IgD-negative memory B cell (primary cell): ENCODE results near the gene EHD4. TPM values are rescaled to one million over a fixed set of nuclear protein-coding genes. Genes with fewer than 3 reads are reported as not detected.

Source experiments
- H3K27ac Mint-ChIP-seq, 3 donors: one replicate each; pipeline ENCODE4 v1.8.0; 2020 to 2022; ENCODE audit warnings: mild to moderate bottlenecking in 3 of 3, mixed read lengths in 3 of 3, moderate library complexity in 1 of 3
- H3K27me3 Mint-ChIP-seq: one replicate; pipeline ENCODE4 v1.8.0; 2021; ENCODE audit warnings: mixed read lengths
- H3K36me3 Mint-ChIP-seq: one replicate; pipeline ENCODE4 v1.8.0; 2020; ENCODE audit warnings: mild to moderate bottlenecking, mixed read lengths
- H3K4me1 Mint-ChIP-seq, 3 donors: one replicate each; pipeline ENCODE4 v1.8.0; 2020 to 2022; ENCODE audit warnings: mixed read lengths in 3 of 3, mild to moderate bottlenecking in 1 of 3
- H3K4me3 Mint-ChIP-seq, 4 donors: one replicate each; pipeline ENCODE4 v1.8.0; 2020 to 2022; ENCODE audit warnings: mild to moderate bottlenecking in 4 of 4, mixed read lengths in 4 of 4, moderate library complexity in 3 of 4
- H3K9me3 Mint-ChIP-seq, 3 donors: one replicate each; pipeline ENCODE4 v1.8.0; 2020 to 2021; ENCODE audit warnings: mixed read lengths in 3 of 3, mild to moderate bottlenecking in 1 of 3
- polyA plus RNA-seq: library from polyadenylated mRNA; unstranded; fragments of 300-500 nt; fragmentation: Illumina TruSeq; gene quantifications from one replicate; pipeline ENCODE4 v1.2.3, GENCODE V29; 2021

The EHD4 gene
- polyA plus RNA-seq, 1 donor from 2014 or later, result 3.8 TPM

DNA sequence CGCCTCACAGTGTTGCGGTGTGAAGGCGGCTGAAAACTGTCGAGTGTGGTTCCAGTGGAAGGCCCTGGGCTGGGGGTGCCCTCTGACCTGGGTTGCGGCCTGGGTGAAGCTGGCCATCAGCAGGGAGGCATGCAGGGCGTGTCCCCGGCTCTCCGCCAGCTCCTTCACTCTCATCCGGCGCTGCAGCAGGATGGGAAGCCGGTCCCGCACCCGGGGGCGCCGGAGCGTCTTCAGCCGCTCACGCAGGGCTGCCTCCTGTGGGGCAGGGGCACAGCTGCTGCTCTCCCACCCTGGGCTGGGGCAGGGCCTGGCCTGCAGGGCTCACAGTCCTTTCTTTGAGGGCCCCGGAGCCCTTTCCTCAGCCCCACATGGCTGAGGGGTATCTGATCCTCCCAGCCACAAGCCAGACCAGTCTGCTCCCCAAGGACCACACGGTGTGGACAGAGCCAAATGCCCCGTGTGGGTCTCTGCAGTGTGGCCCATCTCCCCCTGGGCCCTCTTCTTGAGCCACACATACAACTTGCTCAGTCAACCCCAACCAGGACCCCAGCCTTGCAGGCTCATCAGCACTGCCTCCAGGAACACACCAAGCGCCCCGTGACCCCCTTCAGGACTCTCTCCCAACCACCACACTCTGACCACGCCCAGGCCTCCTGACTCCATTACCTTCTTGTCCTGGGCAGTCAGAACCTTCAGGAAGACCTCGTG, 105.3 kb downstream of the EHD4 start:
- Mint-ChIP-seq H3K4me1 (peaks cover 0 to 4% (median 0%) of the 10 kb centered on the region in 3 donors), H3K36me3 (no peaks in the 10 kb centered on the region), H3K9me3 (no peaks in the 10 kb centered on the region), H3K4me3 (no peak overlapping the region), H3K27me3 (peaks cover 3% of the 10 kb centered on the region), H3K27ac (no peak overlapping the region)

DNA sequence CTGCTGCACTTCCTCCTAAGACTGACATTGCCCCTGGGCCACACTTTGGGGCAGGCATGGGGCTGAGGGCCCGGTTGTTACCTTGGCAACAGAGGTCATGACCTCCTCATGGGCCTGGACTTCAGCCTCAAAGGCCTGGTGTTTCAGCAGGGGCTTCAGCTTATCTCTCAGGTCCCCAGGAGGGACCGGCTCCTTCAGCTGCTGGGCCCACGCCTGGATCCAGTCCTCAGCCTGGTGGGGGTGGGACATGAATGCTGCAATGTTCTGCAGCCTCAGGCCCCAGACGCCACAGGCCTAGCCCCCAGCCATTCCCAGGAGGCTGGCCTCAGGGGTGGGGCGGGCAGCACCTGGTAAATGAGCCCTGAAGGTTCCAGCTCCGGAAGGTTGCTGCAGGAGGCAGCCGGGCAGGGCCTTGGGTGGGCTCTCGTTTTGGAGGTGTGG, 106.1 kb downstream of the EHD4 start:
- no peak overlapping the region for H3K4me3 Mint-ChIP-seq
- no peak overlapping the region for H3K27ac Mint-ChIP-seq
- peaks cover 3% of the 10 kb centered on the region for H3K27me3 Mint-ChIP-seq
- H3K9me3 Mint-ChIP-seq, result no peaks in the 10 kb centered on the region
- H3K4me1 Mint-ChIP-seq, result peaks cover 0 to 4% (median 0%) of the 10 kb centered on the region in 3 donors
- H3K36me3 Mint-ChIP-seq, result no peaks in the 10 kb centered on the region

DNA sequence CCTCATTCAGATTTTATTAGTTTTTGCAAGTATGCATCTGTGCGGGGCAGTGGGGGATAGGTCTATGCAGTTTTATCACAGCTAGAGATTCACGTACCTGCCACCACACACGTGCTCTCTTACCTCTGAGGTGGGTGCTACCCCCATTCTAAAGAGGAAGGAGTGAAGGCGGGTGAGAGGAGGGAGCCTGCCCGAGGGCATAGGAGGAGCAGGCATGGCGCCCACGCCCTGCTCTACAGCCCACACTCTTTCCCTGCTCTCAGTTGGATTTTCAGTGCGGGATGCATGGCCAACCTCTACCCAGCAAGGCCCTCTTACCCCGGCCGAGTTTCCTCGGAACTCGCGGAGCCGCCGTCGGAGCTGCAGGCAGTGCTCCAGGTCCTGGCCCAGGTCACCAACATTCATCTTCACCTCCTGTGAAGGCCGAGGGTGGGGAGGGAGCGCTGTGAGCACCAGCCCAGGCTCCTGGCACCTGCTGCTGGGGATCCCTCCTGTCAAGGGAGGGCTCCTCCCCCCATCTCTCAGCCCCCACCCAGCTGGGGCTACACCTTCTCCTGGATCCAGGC, 106.8 kb downstream of the EHD4 start:
- peaks cover 3% of the 10 kb centered on the region for H3K27me3 Mint-ChIP-seq
- H3K4me1 Mint-ChIP-seq, result peaks cover 0 to 4% (median 0%) of the 10 kb centered on the region in 3 donors
- H3K27ac Mint-ChIP-seq, result no peak overlapping the region
- no peaks in the 10 kb centered on the region for H3K36me3 Mint-ChIP-seq
- H3K4me3 Mint-ChIP-seq, result no peak overlapping the region
- no peaks in the 10 kb centered on the region for H3K9me3 Mint-ChIP-seq

DNA sequence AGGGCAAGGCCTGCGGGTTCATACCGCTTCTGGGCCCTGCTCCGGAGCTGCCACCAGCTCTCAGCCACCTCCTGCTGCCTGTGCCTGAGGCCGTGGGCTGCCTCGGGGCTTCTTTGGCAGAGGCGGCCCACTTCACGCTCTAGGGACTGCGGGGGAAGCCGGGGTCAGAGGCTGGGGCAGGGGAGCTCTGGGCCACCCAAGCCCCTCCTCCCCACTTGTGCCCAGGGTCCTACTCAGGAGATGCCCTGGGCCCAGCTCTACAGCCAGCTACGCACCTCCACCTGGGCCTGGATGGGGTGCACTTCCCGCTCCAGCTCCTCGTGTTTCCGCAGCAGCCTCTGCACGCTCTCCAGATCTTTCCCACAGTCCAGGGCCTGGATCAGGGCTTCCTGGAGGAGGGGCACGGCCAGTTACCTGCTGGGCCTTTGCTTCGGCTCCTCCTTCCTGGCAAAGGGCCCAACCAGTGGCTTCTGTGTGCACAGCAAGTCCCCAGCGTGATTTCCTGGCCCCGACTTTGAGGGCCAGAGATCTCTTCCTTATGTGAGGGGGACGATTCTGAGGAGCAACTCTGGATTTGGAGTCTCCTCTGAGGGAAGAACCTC, 109.7 kb downstream of the EHD4 start:
- H3K36me3 Mint-ChIP-seq, result no peaks in the 10 kb centered on the region
- no peaks in the 10 kb centered on the region for H3K4me1 Mint-ChIP-seq
- peaks cover 7% of the 10 kb centered on the region for H3K27me3 Mint-ChIP-seq
- peak overlapping the region in 1 of 4 donors; percentile 56 for H3K4me3 Mint-ChIP-seq
- no peaks in the 10 kb centered on the region for H3K9me3 Mint-ChIP-seq
- no peak overlapping the region for H3K27ac Mint-ChIP-seq

DNA sequence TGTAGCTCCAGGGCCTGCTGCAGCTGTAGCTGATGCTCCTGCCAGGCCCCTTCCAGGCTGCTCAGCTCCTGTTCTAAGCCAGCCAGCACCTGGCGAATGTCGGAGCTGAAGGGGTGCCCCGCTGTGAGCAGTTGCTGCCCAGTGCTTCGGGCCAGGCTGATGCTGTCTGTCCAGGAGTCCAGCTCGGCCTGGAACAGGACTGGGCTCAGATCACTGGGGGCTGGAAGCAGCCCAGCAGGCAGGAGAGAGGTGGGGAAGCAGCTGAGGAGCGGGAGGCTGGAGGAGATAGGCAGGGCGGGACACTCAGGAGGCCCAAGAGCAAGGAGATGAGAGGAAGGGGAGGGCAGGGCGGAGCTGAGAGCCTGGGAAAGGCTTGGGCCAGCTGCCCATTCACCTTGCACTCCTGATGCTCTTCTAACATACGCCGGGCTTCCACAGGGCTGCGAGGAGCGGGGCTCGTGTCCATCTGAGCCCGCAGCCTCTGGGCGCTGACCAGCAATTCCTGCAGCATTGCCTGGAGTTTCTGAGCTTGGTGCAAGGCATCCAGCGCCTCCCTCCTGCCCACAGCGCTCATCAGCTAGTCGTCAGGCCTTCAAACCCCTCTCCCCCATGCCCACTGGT, 110.5 kb downstream of the EHD4 start:
- no peaks in the 10 kb centered on the region for H3K4me1 Mint-ChIP-seq
- no peaks in the 10 kb centered on the region for H3K9me3 Mint-ChIP-seq
- H3K27ac Mint-ChIP-seq, result no peak overlapping the region
- no peak overlapping the region for H3K4me3 Mint-ChIP-seq
- H3K36me3 Mint-ChIP-seq, result no peaks in the 10 kb centered on the region
- H3K27me3 Mint-ChIP-seq, result peaks cover 7% of the 10 kb centered on the region

DNA sequence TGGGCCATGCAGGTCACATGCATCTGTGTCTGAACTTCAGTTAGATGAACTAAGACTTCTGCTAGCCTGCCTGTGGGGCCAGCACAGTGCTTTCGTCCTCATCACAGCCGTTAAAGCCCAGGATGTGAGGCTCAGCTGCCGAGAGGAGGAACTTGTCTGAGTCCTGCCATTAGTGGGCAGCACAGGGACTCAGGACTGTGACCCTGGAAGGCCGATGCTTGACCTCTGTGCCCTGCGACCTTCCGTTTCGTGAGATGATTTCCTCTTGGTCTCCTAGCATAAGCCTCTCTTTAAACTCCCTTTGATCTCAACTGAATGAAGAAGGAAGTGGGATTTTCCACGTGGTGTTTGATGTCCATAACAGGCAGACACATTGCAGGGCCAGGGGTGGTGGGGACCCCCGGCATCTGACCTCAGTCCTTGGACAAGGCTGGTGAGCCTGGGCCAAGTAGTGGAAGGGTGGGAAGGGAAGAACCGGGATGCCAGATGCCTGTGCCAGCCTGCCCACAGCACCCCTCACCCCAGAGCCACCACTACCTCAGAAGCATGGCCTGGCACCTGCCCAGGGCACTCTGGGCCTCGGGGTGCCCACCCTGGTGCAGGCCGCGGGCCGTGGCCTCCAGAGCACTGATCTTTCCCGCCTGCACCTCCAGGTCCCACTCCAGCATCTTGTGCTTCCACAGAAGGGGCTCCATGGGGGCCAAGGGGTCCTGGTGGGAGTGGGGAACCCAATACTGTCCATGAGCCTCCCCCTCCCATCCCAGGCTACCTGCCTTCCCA, 112.1 kb downstream of the EHD4 start:
- H3K27me3 Mint-ChIP-seq, result peaks cover 7% of the 10 kb centered on the region
- no peaks in the 10 kb centered on the region for H3K36me3 Mint-ChIP-seq
- H3K4me1 Mint-ChIP-seq, result no peaks in the 10 kb centered on the region
- H3K4me3 Mint-ChIP-seq, result no peak overlapping the region
- H3K9me3 Mint-ChIP-seq, result no peaks in the 10 kb centered on the region
- no peak overlapping the region for H3K27ac Mint-ChIP-seq

DNA sequence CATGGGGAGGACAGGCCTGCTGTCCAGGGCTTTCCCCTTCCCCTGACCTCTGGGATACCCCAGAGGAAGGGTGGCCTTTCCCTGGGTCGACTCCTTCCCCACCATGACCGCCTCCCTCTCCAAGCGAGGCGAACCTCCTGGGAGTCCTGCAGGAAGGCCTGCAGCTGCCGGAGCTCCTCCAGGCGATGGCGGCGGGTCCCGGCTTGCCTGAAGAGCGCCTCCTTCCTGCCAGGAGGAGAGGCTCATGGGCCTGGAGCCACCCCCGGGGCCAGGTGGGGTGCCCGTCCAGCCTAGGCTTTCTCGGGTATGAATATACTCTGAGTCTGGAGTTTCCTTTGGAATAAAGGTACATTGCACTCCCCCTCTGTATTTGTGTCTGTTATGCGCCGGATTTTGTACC, 113.6 kb downstream of the EHD4 start:
- H3K9me3 Mint-ChIP-seq, result no peaks in the 10 kb centered on the region
- no peak overlapping the region for H3K27ac Mint-ChIP-seq
- H3K27me3 Mint-ChIP-seq, result peaks cover 4% of the 10 kb centered on the region
- H3K4me3 Mint-ChIP-seq, result no peak overlapping the region
- no peaks in the 10 kb centered on the region for H3K36me3 Mint-ChIP-seq
- H3K4me1 Mint-ChIP-seq, result no peaks in the 10 kb centered on the region

DNA sequence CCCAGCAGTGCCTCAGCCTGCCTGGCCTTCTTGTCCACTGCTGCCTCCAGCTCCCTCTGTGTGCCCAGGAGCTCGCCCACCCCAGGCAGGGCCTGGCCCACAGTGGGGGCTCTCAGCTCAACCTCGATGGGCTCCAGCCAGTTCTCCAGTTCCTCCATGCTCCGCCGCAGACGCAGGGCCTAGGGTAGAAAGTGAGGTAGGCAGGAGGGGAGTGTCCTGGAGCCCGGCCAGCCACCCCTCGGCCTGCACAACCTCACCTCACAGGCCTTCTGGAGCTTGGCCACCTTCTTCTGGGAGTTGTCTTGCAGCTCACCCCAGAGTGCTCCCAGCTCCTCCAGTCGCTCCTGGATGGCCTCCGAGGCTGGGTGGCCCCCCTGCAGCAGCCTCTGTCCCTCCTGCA, 115.0 kb downstream of the EHD4 start:
- Mint-ChIP-seq H3K36me3 (no peaks in the 10 kb centered on the region), H3K4me3 (no peak overlapping the region), H3K27me3 (peaks cover 5% of the 10 kb centered on the region), H3K4me1 (no peaks in the 10 kb centered on the region), H3K9me3 (no peaks in the 10 kb centered on the region), H3K27ac (no peak overlapping the region)

DNA sequence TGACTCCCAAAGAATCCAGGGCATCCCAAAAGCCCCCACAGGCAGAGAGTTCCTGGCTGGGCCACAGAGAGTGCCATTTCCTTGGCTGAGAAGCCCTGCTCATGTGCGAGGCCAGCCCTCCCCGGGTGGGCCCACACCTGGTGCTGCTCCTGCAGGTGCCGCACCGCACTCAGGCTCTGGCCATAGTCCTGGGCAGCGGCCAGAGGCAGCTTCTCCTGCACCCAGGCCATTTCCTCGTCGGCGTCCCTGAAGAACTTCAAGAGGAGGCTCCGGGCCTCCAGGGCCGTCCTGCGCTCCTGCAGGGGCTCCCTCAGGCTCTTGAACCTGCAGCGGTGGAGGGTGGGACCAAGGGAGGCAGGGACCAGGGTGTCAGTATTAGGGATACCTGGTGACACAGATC, 115.6 kb downstream of the EHD4 start:
- H3K9me3 Mint-ChIP-seq, result no peaks in the 10 kb centered on the region
- H3K36me3 Mint-ChIP-seq, result no peaks in the 10 kb centered on the region
- no peak overlapping the region for H3K27ac Mint-ChIP-seq
- no peaks in the 10 kb centered on the region for H3K4me1 Mint-ChIP-seq
- H3K27me3 Mint-ChIP-seq, result peaks cover 5% of the 10 kb centered on the region
- peak overlapping the region in 1 of 4 donors; percentile 37 for H3K4me3 Mint-ChIP-seq

DNA sequence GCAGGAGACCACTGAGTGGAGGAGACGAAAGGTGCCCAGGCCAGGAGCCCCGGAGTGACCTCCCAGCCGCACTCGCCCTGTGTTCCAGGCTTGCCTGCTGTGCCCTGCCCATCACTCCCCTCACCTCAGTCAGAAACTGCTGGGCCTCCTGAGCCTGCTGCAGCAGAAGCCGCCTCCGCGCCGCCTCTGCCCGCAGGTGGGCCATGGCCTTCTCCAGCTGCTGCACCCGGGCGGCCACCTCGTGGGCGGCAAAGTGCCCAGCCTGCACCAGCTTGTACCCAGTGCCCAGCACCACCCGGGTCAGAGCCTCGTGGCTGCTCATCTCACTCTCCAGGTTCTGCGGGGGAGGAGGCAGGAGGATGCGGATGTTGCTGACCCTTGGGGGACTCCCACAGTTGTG, 116.1 kb downstream of the EHD4 start:
- peaks cover 5% of the 10 kb centered on the region for H3K27me3 Mint-ChIP-seq

DNA sequence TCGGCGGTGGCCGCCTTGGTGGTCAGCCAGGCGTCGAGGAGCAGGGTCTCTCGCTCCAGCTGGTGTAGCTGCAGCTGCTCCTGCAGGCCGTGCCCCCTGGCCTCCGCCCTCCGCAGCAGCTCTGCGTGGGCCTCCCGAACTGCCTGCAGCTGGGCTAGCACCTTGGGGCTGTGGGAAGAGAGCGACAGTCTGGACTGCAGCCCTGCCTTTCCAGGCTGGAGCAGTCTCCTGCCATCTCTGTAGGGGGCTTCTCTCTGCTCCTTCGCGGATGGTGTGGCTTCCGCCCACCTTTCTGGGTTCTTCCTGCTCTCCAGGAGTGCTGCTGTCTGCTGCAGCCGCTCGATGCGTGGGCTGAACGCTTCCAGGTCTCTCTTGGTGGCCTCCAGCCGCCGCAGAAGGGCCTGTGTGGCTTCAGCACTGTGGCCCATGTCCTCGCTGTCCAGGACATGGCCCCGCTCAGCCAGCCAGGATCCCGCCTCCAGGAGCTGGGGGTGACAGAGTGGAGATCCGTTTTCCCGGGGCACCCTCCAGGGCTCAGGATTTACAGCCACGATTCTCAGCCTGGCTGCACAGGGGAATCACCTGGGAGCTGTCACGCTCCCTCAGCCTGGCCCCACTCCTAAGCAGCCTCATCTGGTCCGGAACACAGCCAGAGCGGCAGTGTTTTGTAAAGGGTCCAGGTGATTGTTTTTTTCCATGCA, 116.9 kb downstream of the EHD4 start:
- no peaks in the 10 kb centered on the region for H3K36me3 Mint-ChIP-seq
- peaks cover 0 to 1% (median 0%) of the 10 kb centered on the region in 3 donors for H3K4me1 Mint-ChIP-seq
- peaks cover 5% of the 10 kb centered on the region for H3K27me3 Mint-ChIP-seq
- no peaks in the 10 kb centered on the region for H3K9me3 Mint-ChIP-seq
- no peak overlapping the region for H3K4me3 Mint-ChIP-seq
- H3K27ac Mint-ChIP-seq, result no peak overlapping the region

More for the DNA sequence above, 116.1 kb downstream of the EHD4 start:
- H3K4me3 Mint-ChIP-seq, result no peak overlapping the region
- no peaks in the 10 kb centered on the region for H3K36me3 Mint-ChIP-seq
- H3K9me3 Mint-ChIP-seq, result no peaks in the 10 kb centered on the region
- H3K4me1 Mint-ChIP-seq, result no peaks in the 10 kb centered on the region
- no peak overlapping the region for H3K27ac Mint-ChIP-seq

DNA sequence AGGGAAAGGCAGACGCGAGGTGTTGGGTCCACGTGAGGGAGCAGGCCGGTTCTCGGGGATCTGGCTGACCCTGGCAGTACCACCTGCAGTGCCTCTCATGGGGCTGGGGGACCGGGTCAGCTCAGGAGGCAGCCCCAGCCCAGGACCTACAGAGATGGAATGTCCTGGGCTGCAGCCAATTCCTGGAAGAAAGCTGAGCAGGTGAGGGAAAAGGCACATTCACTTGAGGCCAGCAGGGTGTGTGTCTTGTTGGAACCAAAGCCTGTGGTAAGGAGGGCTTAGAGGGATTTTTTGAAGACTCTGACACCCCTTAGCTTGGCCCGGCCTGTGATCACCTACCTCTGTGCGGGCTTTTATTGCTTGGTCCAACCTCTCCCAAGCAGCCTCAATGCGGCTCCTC, 117.9 kb downstream of the EHD4 start:
- Mint-ChIP-seq H3K27me3 (peaks cover 2% of the 10 kb centered on the region), H3K36me3 (no peaks in the 10 kb centered on the region), H3K27ac (no peak overlapping the region), H3K4me3 (no peak overlapping the region), H3K9me3 (no peaks in the 10 kb centered on the region), H3K4me1 (peaks cover 0 to 2% (median 0%) of the 10 kb centered on the region in 3 donors)

DNA sequence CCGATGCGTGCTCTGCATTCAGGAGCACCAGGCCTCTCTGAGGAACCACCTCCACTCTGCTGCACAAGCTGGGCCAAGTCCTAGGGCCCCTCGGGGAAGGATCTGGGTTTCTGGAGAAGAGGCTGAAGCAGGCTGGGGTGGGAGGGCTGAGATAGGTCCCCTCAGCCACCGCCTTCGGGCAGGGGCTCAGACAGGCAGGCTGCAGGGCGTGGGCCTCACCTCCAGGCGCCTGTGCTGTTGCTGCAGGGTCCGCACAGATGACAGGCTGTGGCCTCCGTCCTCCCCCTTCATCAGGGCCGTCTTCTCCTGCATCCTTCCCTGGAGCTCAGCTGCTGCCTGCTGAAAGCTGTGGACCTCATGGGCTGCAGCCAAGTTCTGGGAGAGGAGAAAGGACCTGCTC, 118.5 kb downstream of the EHD4 start:
- H3K36me3 Mint-ChIP-seq, result no peaks in the 10 kb centered on the region
- no peaks in the 10 kb centered on the region for H3K9me3 Mint-ChIP-seq
- H3K27ac Mint-ChIP-seq, result no peak overlapping the region
- H3K4me3 Mint-ChIP-seq, result no peak overlapping the region
- H3K4me1 Mint-ChIP-seq, result peaks cover 0 to 2% (median 0%) of the 10 kb centered on the region in 3 donors
- H3K27me3 Mint-ChIP-seq, result peaks cover 2% of the 10 kb centered on the region

DNA sequence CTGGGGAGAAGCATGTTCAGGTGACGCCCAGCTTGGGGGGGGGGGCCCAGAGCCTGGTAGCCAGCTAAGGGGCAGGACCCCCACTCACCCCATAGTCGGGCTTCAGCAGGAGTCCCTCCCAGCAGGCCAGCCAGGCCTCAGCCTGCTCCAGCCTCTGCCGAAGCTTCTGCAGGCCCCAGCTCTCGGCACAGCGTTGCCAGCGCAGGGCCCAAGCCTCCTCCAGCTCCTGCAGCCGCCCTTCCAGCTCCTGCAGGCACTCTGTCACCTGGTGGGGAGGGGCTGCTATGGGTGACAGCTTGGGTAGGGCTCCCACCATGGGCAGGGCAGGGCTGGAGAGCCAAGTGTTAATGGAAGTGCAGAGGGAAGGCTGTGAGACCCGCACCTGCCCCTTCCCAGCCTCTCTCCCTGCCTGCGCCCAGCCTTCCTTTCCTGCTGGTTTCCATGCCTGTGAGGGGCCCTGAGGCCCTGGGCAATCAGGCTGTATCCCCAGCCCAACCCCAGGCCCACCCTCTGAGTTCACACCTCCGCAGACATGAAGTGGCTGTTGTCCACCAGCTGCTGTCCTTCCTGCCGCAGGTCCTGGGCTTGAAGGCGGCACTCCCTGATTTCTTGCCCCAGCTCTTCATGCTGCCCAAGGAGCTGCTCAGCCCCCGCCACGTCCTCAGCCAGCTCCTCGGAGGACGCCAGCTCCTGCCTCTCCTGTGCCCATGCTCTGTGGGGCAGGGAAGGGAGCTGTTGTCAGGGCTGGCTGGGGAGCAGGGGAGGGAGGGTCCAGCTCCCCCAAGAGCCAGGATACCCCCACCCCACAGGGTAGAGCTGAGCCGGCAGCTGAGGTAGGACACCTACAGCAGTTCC, 119.4 kb downstream of the EHD4 start:
- no peak overlapping the region for H3K27ac Mint-ChIP-seq
- peaks cover 4% of the 10 kb centered on the region for H3K36me3 Mint-ChIP-seq
- H3K4me3 Mint-ChIP-seq, result no peak overlapping the region
- H3K4me1 Mint-ChIP-seq, result peaks cover 0 to 2% (median 0%) of the 10 kb centered on the region in 3 donors
- H3K9me3 Mint-ChIP-seq, result no peaks in the 10 kb centered on the region
- peaks cover 2% of the 10 kb centered on the region for H3K27me3 Mint-ChIP-seq
